H1 (cell line): ENCODE data around the gene ECPAS. TPM values are rescaled to one million over a fixed set of nuclear protein-coding genes. Genes with fewer than 3 reads are reported as not detected.

Source experiments
- ATF2 ChIP-seq: IDR thresholded peaks from 2 replicates; pipeline ENCODE4 v1.6.1; 2012; ENCODE audit warnings: low read length, inconsistent platforms
- NANOG ChIP-seq: IDR thresholded peaks from 2 replicates; pipeline ENCODE4 v1.6.1; 2011; ENCODE audit warnings: low read length, low read depth, mild to moderate bottlenecking, inconsistent platforms; ENCODE audit not compliant: insufficient read depth, poor library complexity, severe bottlenecking
- polyA plus RNA-seq, 7 experiments: library from polyadenylated mRNA; depleted of rRNA in 3 of 7; stranded (reverse) in 5 of 7; unstranded in 2 of 7; fragments of >200 nt in 5 of 7; fragments of 200-250 nt in 2 of 7; gene quantifications; 1 replicate in 5 of 7; 2 replicates in 1 of 7; 4 replicates in 1 of 7; pipeline versions ENCODE4 v1.2.1 to v1.2.3, GENCODE V29; 2011 to 2013; ENCODE audit warnings: missing spikeins in 2 of 7, mixed read lengths in 2 of 7
- total RNA-seq: library from RNA; stranded (reverse); fragmentation: NEBNext Ultra II Directional; extraction: Animal tissue kit (Norgen Biotek cat#: 25700); gene quantifications from 2 replicates; pipeline ENCODE4 v1.2.1, GENCODE V29; 2021

ECPAS gene
- total and polyA plus RNA-seq, 2 of the 8 experiments (the other 6 are each of a cell fraction or from before 2014, with no cell fraction given): 20.9 to 131 TPM

GRCh38 chr9:111533099-111533790 is 49.1 kb upstream of the ECPAS start (continued):
- TF ChIP-seq NANOG (no peak), ATF2 (no peak)
